ENCODE results near the gene DOCK9.

The DOCK9 gene

DNA sequence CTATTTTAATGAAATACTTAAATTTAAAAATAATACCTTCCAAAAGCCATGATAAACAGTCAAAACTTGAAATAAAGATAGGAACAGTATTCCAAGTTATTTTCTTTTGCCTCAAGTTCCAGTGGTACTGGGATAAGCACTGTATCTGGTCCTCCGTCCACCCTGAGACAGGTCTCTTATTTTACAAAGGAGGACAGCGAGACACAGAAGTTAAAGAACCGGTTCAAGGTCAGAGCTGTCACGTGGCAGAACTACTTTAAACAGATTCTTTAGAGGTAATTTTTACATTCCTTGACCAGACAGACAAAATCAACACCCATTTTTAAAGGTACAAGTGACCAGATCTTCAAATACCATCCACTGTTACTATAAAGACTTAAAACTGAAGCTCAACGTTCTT lies 10.4 kb upstream of the DOCK9 start:
- no peak overlapping the region for H3K27ac ChIP-seq
- TF ChIP-seq, protein P1, sequence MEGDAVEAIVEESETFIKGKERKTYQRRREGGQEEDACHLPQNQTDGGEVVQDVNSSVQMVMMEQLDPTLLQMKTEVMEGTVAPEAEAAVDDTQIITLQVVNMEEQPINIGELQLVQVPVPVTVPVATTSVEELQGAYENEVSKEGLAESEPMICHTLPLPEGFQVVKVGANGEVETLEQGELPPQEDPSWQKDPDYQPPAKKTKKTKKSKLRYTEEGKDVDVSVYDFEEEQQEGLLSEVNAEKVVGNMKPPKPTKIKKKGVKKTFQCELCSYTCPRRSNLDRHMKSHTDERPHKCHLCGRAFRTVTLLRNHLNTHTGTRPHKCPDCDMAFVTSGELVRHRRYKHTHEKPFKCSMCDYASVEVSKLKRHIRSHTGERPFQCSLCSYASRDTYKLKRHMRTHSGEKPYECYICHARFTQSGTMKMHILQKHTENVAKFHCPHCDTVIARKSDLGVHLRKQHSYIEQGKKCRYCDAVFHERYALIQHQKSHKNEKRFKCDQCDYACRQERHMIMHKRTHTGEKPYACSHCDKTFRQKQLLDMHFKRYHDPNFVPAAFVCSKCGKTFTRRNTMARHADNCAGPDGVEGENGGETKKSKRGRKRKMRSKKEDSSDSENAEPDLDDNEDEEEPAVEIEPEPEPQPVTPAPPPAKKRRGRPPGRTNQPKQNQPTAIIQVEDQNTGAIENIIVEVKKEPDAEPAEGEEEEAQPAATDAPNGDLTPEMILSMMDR (IDR thresholded peaks at IDR 0.05; ENCODE audit: low read depth, low read length): no peak

DNA sequence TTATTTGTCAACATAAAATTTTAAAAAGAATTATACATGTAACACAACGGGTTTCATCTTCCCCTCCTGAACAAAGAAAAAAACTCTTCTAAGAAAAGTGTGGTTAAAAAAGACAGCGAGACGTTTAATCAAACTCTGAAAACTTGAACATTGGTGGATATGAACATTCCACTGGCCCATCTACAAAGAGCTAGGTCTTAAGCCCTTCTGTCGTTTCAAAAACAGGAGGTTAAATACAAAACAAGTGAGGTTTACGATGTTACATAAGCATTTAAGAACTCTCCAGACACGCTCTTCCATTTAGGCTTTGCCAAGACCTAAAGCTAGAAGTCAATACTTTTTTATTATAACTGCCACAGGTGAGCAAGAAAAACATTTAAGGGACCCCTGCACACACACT lies 9.4 kb upstream of the DOCK9 start:
- no peaks in the 10 kb centered on the region for H3K27me3 ChIP-seq (ENCODE audit: insufficient read depth, low read depth, severe bottlenecking)
- H3K9me3 ChIP-seq (ENCODE audit: severe bottlenecking): no peaks in the 10 kb centered on the region
- DNase-seq: no peak
- no peaks in the 10 kb centered on the region for H3K36me3 ChIP-seq
- TF ChIP-seq, protein P1 (IDR thresholded peaks at IDR 0.05; ENCODE audit: low read depth, low read length): no peak
- H3K4me3 ChIP-seq (ENCODE audit: low read depth, low read length): no peak overlapping the region
- H3K27ac ChIP-seq: no peak overlapping the region

More for the DNA sequence above, 10.4 kb upstream of the DOCK9 start:
- no peak overlapping the region for H3K4me3 ChIP-seq (ENCODE audit: low read depth, low read length)
- H3K36me3 ChIP-seq: no peaks in the 10 kb centered on the region
- no peak for DNase-seq
- no peaks in the 10 kb centered on the region for H3K27me3 ChIP-seq (ENCODE audit: insufficient read depth, low read depth, severe bottlenecking)
- no peaks in the 10 kb centered on the region for H3K9me3 ChIP-seq (ENCODE audit: severe bottlenecking)

DNA sequence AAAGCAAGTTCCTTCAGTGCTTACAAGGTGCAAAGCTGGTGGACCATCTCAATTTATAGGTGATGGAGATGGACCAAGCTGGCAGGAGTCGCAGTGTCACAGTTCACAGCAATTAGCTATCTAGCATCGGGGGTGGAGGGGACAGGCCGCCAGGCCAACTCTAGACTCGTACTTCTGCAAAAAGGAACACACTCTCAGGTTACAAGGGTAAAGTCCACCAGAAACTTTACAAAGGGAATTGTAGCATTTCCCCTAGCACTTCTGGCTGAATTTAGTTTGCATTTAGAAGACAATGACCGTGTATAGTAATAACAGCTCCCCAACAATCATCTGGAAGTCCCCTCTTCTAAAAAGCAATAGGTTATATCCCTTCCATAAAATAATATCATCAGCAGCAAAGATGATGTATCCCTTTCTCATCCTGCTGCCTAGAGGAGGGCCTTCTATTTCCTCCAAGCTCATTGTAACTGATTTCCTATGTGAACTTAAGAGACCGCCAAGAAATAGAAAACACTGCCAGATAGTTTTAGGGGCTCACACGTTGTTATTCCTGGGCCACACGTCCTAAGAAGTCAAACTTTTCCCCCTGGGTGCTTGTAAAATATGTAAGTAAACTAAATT lies 8.5 kb upstream of the DOCK9 start:
- H3K27ac ChIP-seq: no peak overlapping the region
- no peaks in the 10 kb centered on the region for H3K36me3 ChIP-seq
- no peak for DNase-seq
- no peaks in the 10 kb centered on the region for H3K9me3 ChIP-seq (ENCODE audit: severe bottlenecking)
- H3K27me3 ChIP-seq (ENCODE audit: insufficient read depth, low read depth, severe bottlenecking): no peaks in the 10 kb centered on the region
- TF ChIP-seq, protein P1 (IDR thresholded peaks at IDR 0.05; ENCODE audit: low read depth, low read length): no peak
- no peak overlapping the region for H3K4me3 ChIP-seq (ENCODE audit: low read depth, low read length)

DNA sequence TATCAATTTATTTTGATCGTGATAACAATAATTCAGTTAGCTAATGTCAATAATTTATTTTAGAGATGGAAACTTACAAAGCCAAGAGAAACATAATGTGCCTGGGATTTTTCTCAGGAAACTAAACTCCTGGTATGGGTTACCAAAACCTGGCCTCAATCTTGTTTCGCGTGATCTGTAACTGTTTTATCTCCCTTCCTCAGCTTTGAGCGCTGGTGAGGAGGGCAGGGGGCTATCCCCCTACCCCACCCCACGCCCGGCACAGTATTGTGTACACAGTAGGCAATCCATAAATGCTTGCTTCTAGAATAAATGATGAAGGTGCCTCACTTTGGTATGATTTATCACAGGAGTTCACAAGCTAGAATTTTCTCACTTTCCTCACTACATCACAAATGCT lies 7.7 kb upstream of the DOCK9 start:
- H3K36me3 ChIP-seq: no peaks in the 10 kb centered on the region
- H3K27ac ChIP-seq: no peak overlapping the region
- H3K4me3 ChIP-seq (ENCODE audit: low read depth, low read length): no peak overlapping the region
- TF ChIP-seq, protein P1 (IDR thresholded peaks at IDR 0.05; ENCODE audit: low read depth, low read length): no peak
- no peaks in the 10 kb centered on the region for H3K9me3 ChIP-seq (ENCODE audit: severe bottlenecking)
- no peak for DNase-seq
- H3K27me3 ChIP-seq (ENCODE audit: insufficient read depth, low read depth, severe bottlenecking): no peaks in the 10 kb centered on the region

DNA sequence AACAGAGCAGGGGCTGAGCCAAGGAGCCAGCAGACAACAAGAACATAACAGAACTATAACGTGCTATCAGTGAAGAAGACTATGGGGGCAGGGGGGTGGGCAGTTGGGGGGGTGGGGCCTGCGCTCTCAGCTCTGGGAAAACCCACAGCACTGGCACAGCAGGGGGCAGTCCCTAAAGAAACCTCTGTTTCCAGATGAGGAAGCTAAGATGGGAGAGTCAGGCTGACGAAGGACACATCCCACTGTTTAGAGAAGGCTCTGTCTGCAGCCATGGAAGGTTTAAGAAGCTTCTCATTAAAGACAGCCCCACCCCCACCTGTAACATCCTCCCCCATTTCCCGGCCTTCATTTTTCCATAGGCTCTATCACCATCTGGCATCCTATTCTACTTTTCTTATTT lies 7.1 kb upstream of the DOCK9 start:
- TF ChIP-seq, protein P1 (IDR thresholded peaks at IDR 0.05; ENCODE audit: low read depth, low read length): no peak
- no peak overlapping the region for H3K27ac ChIP-seq

DNA sequence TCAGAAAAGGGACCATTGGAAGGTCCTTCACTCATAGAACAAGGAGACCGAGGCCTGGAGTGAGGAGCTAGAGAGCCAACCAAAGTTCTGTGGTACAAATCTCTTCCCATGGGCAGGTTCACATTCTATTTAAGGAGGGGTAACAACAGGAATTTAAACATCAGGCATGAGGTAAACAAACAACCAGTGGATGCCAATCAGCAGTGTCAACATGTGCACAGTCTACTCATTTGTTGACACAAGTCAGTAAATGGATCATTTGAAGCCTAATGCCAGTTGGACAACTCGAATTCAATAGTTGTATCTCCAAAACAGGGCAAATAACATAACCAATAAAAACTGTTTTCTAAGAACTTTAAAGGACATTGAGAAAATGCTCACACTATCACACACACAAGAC lies 6.3 kb upstream of the DOCK9 start:
- DNase-seq: no peak
- no peaks in the 10 kb centered on the region for H3K36me3 ChIP-seq
- no peaks in the 10 kb centered on the region for H3K27me3 ChIP-seq (ENCODE audit: insufficient read depth, low read depth, severe bottlenecking)
- no peaks in the 10 kb centered on the region for H3K9me3 ChIP-seq (ENCODE audit: severe bottlenecking)
- H3K4me3 ChIP-seq (ENCODE audit: low read depth, low read length): no peak overlapping the region
- TF ChIP-seq, protein P1 (IDR thresholded peaks at IDR 0.05; ENCODE audit: low read depth, low read length): no peak
- no peak overlapping the region for H3K27ac ChIP-seq

More for the DNA sequence above, 7.1 kb upstream of the DOCK9 start:
- H3K9me3 ChIP-seq (ENCODE audit: severe bottlenecking): no peaks in the 10 kb centered on the region
- H3K27me3 ChIP-seq (ENCODE audit: insufficient read depth, low read depth, severe bottlenecking): no peaks in the 10 kb centered on the region
- no peaks in the 10 kb centered on the region for H3K36me3 ChIP-seq
- no peak overlapping the region for H3K4me3 ChIP-seq (ENCODE audit: low read depth, low read length)
- DNase-seq: no peak
